HG03135 (cell line): ENCODE data around the gene XPR1.
"Not testable (repeated sequence)": the region's sequence is repeated elsewhere in the genome, so short reads cannot be mapped to it uniquely, and the experiment has no call there.

Experiments
- ATAC-seq: cut with Tn5 transposase; IDR thresholded peaks from one replicate; pipeline ENCODE4 v1.9.1; 2021; ENCODE audit warnings: mild to moderate bottlenecking, moderate library complexity; ENCODE audit not compliant: unreplicated experiment

The XPR1 gene

GRCh38 chr1:180710746-180711145 is 78.9 kb downstream of the XPR1 start:
- not testable (repeated sequence) for ATAC-seq

- not testable (repeated sequence) for ATAC-seq
Measured at GRCh38 chr1:180711260-180711659, 79.4 kb downstream of the XPR1 start.

- ATAC-seq, result no peak
Measured at GRCh38 chr1:180720753-180721152, 88.9 kb downstream of the XPR1 start.

GRCh38 chr1:180722586-180722985 is 90.8 kb downstream of the XPR1 start:
- ATAC-seq, result no peak

GRCh38 chr1:180724055-180724454 is 92.2 kb downstream of the XPR1 start:
- no peak for ATAC-seq

GRCh38 chr1:180726024-180726423 is 94.2 kb downstream of the XPR1 start:
- not testable (repeated sequence) for ATAC-seq

GRCh38 chr1:180727751-180728150 is 95.9 kb downstream of the XPR1 start:
- ATAC-seq, result not testable (repeated sequence)

GRCh38 chr1:180728472-180729106 is 96.8 kb downstream of the XPR1 start:
- no peak for ATAC-seq

- no peak for ATAC-seq
Measured at GRCh38 chr1:180731131-180731530, 99.3 kb downstream of the XPR1 start.

GRCh38 chr1:180732866-180733265 is 101.0 kb downstream of the XPR1 start:
- ATAC-seq, result no peak

GRCh38 chr1:180734366-180734765 is 102.5 kb downstream of the XPR1 start:
- no peak for ATAC-seq

GRCh38 chr1:180742663-180743062 is 110.8 kb downstream of the XPR1 start:
- ATAC-seq, result no peak

- ATAC-seq, result no peak
Measured at GRCh38 chr1:180743868-180744267, 112.0 kb downstream of the XPR1 start.

GRCh38 chr1:180745098-180745497 is 113.3 kb downstream of the XPR1 start:
- ATAC-seq, result no peak

GRCh38 chr1:180751921-180752320 is 120.1 kb downstream of the XPR1 start:
- ATAC-seq, result no peak

- ATAC-seq, result no peak
Measured at GRCh38 chr1:180754453-180754852, 122.6 kb downstream of the XPR1 start.

GRCh38 chr1:180757657-180758056 is 125.8 kb downstream of the XPR1 start:
- no peak for ATAC-seq

GRCh38 chr1:180762796-180763195 is 131.0 kb downstream of the XPR1 start:
- no peak for ATAC-seq

GRCh38 chr1:180765151-180765550 is 133.3 kb downstream of the XPR1 start:
- no peak for ATAC-seq

GRCh38 chr1:180769889-180770288 is 138.1 kb downstream of the XPR1 start:
- ATAC-seq, result no peak

GRCh38 chr1:180773210-180773865 is 141.5 kb downstream of the XPR1 start:
- no peak for ATAC-seq

GRCh38 chr1:180775801-180776200 is 144.0 kb downstream of the XPR1 start:
- no peak for ATAC-seq
